A549 (cell line): ENCODE data around the gene PPFIA2.

ENCODE experiments used
- EP300 ChIP-seq, 2 experiments: fragments of >200 bp; sonication (Bioruptor Twin); formaldehyde crosslinking; IDR thresholded peaks; 2 replicates in 1 of 2; 3 replicates in 1 of 2; pipeline ENCODE4 v1.6.1; 2016 to 2017
- HOXB5 ChIP-seq: fragments of 250-450 bp; sonication (Bioruptor Pico); IDR thresholded peaks from 2 replicates; pipeline ENCODE4 v1.5.0; 2020; ENCODE audit warnings: mild to moderate bottlenecking, moderate library complexity
- KDM5A ChIP-seq: fragments of 200-600 bp; sonication (generic); IDR thresholded peaks from 2 replicates; pipeline ENCODE4 v1.6.1; 2016; ENCODE audit warnings: antibody characterized with exemption, mild to moderate bottlenecking
- MAFK ChIP-seq: fragments of 450-650 bp; IDR thresholded peaks from 2 replicates; pipeline ENCODE4 v1.6.1; 2014; ENCODE audit not compliant: partially characterized antibody
- MAZ ChIP-seq: fragments of 150-350 bp; IDR thresholded peaks from 2 replicates; pipeline ENCODE4 v1.6.1; 2014; ENCODE audit warnings: antibody characterized with exemption, low read depth, low read length, borderline replicate concordance
- NPAS2 ChIP-seq: fragments of 250-450 bp; sonication (Bioruptor Pico); IDR thresholded peaks from 2 replicates; pipeline ENCODE4 v1.8.0; 2022; ENCODE audit warnings: mild to moderate bottlenecking, moderate library complexity, borderline replicate concordance
- POLR2A ChIP-seq: IDR thresholded peaks from 2 replicates; pipeline ENCODE4 v1.6.1; 2012; ENCODE audit warnings: mild to moderate bottlenecking, low read length
- TF ChIP-seq, protein P1 (sequence below): fragments of 450-650 bp; IDR thresholded peaks from 2 replicates; pipeline ENCODE4 v1.6.1; 2014; ENCODE audit warnings: antibody characterized with exemption
- TF ChIP-seq, protein P2 (sequence below): fragments of >200 bp; sonication (Bioruptor Twin); formaldehyde crosslinking; IDR thresholded peaks from 3 replicates; pipeline ENCODE4 v1.5.1; 2016
- TF ChIP-seq, protein P3 (sequence below): fragments of 200-600 bp; sonication (generic); IDR thresholded peaks from 2 replicates; pipeline ENCODE4 v1.6.1; 2016; ENCODE audit warnings: antibody characterized with exemption, mild to moderate bottlenecking, moderate library complexity

DNA sequence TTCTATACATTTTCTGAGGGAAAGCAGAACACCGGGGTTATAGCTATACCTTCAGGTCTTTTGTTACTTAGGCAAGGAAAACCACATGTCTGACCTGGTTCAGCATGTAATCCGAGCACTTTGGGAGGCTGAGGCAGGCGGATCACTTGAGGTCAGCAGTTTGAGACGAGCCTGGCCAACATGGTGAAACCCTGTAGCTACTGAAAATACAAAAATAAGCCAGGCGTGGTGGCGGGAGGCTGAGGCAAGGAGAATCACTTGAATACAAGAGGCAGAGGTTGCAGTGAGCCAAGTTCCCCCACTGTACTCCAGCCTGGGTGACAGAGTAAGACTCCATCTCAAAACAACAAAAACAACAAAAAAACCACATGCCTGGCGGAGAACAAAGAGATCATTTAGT lies 503.7 kb downstream of the PPFIA2 start:
- TF ChIP-seq, protein P1, sequence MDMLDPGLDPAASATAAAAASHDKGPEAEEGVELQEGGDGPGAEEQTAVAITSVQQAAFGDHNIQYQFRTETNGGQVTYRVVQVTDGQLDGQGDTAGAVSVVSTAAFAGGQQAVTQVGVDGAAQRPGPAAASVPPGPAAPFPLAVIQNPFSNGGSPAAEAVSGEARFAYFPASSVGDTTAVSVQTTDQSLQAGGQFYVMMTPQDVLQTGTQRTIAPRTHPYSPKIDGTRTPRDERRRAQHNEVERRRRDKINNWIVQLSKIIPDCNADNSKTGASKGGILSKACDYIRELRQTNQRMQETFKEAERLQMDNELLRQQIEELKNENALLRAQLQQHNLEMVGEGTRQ: no peak
- TF ChIP-seq, protein P2, sequence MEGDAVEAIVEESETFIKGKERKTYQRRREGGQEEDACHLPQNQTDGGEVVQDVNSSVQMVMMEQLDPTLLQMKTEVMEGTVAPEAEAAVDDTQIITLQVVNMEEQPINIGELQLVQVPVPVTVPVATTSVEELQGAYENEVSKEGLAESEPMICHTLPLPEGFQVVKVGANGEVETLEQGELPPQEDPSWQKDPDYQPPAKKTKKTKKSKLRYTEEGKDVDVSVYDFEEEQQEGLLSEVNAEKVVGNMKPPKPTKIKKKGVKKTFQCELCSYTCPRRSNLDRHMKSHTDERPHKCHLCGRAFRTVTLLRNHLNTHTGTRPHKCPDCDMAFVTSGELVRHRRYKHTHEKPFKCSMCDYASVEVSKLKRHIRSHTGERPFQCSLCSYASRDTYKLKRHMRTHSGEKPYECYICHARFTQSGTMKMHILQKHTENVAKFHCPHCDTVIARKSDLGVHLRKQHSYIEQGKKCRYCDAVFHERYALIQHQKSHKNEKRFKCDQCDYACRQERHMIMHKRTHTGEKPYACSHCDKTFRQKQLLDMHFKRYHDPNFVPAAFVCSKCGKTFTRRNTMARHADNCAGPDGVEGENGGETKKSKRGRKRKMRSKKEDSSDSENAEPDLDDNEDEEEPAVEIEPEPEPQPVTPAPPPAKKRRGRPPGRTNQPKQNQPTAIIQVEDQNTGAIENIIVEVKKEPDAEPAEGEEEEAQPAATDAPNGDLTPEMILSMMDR: no peak
- TF ChIP-seq MAFK (no peak), KDM5A (no peak), HOXB5 (CRISPR knock-in tag) (no peak), NPAS2 (no peak), POLR2A (no peak), EP300 (IDR thresholded peaks at IDR 0.05) (no peak), MAZ (no peak)
- TF ChIP-seq, protein P3, sequence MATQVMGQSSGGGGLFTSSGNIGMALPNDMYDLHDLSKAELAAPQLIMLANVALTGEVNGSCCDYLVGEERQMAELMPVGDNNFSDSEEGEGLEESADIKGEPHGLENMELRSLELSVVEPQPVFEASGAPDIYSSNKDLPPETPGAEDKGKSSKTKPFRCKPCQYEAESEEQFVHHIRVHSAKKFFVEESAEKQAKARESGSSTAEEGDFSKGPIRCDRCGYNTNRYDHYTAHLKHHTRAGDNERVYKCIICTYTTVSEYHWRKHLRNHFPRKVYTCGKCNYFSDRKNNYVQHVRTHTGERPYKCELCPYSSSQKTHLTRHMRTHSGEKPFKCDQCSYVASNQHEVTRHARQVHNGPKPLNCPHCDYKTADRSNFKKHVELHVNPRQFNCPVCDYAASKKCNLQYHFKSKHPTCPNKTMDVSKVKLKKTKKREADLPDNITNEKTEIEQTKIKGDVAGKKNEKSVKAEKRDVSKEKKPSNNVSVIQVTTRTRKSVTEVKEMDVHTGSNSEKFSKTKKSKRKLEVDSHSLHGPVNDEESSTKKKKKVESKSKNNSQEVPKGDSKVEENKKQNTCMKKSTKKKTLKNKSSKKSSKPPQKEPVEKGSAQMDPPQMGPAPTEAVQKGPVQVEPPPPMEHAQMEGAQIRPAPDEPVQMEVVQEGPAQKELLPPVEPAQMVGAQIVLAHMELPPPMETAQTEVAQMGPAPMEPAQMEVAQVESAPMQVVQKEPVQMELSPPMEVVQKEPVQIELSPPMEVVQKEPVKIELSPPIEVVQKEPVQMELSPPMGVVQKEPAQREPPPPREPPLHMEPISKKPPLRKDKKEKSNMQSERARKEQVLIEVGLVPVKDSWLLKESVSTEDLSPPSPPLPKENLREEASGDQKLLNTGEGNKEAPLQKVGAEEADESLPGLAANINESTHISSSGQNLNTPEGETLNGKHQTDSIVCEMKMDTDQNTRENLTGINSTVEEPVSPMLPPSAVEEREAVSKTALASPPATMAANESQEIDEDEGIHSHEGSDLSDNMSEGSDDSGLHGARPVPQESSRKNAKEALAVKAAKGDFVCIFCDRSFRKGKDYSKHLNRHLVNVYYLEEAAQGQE: no peak
